ENCODE results near the gene DHRS1. TPM values are rescaled to one million over a fixed set of nuclear protein-coding genes. Genes with fewer than 3 reads are reported as not detected.
A peak's percentile ranks its signal among the peaks of the same experiment; 100 is the strongest.

The DHRS1 gene
- total RNA-seq, 4 donors from 2014 or later = 8.2 to 33.0 (median 17.7) TPM

DNA sequence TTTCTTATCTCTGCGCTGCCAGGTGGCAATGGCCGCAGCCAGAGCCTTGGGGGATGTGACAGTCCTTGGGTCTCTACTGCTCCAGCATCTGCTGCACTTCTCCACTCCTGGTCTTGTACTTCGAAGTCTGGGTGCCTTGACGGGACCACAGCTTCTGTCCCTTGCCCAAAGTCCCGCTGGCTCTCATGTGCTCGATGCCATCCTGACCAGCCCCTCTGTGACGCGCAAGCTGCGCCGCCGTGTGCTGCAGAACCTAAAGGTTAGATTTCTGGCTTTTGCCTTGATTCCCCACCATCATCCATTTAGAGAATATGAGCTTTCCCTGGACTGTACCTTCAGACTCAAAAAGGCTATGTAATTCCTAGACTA is 4.4 kb upstream of the DHRS1 start:
- H3K27me3 ChIP-seq = no peaks in the 10 kb centered on the region
- TF ChIP-seq EP300 (IDR thresholded peaks at IDR 0.05) = no peak
- TF ChIP-seq, protein P1, sequence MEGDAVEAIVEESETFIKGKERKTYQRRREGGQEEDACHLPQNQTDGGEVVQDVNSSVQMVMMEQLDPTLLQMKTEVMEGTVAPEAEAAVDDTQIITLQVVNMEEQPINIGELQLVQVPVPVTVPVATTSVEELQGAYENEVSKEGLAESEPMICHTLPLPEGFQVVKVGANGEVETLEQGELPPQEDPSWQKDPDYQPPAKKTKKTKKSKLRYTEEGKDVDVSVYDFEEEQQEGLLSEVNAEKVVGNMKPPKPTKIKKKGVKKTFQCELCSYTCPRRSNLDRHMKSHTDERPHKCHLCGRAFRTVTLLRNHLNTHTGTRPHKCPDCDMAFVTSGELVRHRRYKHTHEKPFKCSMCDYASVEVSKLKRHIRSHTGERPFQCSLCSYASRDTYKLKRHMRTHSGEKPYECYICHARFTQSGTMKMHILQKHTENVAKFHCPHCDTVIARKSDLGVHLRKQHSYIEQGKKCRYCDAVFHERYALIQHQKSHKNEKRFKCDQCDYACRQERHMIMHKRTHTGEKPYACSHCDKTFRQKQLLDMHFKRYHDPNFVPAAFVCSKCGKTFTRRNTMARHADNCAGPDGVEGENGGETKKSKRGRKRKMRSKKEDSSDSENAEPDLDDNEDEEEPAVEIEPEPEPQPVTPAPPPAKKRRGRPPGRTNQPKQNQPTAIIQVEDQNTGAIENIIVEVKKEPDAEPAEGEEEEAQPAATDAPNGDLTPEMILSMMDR (IDR thresholded peaks at IDR 0.05) = no peak
- no peak for TF ChIP-seq POLR2A (IDR thresholded peaks at IDR 0.05)
- TF ChIP-seq POLR2AphosphoS5 (IDR thresholded peaks at IDR 0.05) = no peak
- no peaks in the 10 kb centered on the region for H3K9me3 ChIP-seq
- peaks cover 4 to 40% (median 8%) of the 10 kb centered on the region in 3 donors for H3K4me1 ChIP-seq
- H3K27ac ChIP-seq = no peak overlapping the region
- no peak overlapping the region for H3K4me3 ChIP-seq
- 92 to 96% methylated on average over 7 to 9 of the region's 11 CpGs for WGBS, 2 donors (ENCODE audit: low coverage in 1 of 2)
- no peak for ATAC-seq
- peaks cover 0 to 68% of the 10 kb centered on the region in 2 donors for H3K36me3 ChIP-seq

DNA sequence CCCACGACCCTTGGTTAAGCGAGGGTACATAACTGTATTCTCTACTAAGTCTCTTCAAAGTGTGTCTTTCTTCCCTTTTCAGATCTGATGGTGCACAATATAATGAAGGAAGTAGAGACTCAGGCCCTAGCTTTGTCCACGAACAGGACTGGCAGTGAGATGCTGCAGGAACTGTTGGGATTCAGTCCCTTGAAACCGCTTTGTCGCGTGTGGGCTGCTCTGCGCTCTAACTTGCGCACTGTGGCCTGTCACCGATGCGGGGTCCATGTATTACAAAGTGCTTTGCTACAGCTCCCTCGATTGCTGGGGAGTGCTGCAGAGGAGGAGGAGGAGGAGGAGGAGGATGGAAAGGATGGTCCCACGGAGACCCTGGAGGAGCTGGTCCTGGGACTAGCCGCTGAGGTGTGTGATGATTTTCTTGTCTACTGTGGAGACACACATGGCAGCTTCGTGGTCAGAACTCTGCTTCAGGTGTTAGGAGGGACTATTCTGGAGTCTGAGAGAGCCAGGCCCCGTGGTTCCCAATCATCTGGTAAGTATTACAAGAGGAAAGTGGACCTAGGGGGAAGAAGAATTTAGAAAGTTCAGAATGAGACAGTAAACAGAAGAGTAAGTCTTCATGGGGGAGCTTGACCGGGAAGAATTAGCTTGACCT is 873 bp upstream of the DHRS1 start:
- Histone ChIP-seq H3K9me3 (no peaks in the 10 kb centered on the region), H3K4me1 (peaks cover 4 to 51% (median 10%) of the 10 kb centered on the region in 3 donors), H3K27ac (peak overlapping the region; percentile 39 to 83 (median 79)), H3K27me3 (no peaks in the 10 kb centered on the region), H3K4me3 (peak overlapping the region; percentile 69 to 81), H3K36me3 (peaks cover 0 to 52% of the 10 kb centered on the region in 2 donors)
- 27 to 57% methylated on average over 5 to 11 of the region's 16 CpGs for WGBS, 2 donors (ENCODE audit: low coverage in 1 of 2)
- no peak for ATAC-seq
- TF ChIP-seq, protein P1 (IDR thresholded peaks at IDR 0.05) = no peak
- TF ChIP-seq POLR2AphosphoS5 (IDR thresholded peaks at IDR 0.05) (no peak), EP300 (IDR thresholded peaks at IDR 0.05) (no peak), POLR2A (IDR thresholded peaks at IDR 0.05) (no peak)

DNA sequence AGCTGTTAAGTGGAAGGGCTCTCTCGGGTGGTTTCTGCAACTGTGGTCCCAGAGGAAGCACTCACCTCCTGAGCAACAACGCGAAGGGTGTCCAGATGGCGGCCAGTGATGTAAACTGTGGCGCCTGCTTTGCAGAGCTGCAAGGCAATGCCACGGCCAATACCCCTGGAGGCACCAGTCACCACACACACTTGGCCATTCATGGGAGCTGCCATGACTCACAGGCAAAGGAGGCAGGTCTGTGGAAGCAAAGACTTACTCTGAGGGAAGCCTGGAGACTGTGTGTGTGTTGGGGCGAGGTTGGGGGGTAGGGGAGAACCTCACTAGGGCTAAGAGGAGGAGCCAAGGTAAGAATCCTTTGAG is 707 bp downstream of the DHRS1 start:
- Histone ChIP-seq H3K27me3 (no peaks in the 10 kb centered on the region), H3K9me3 (no peaks in the 10 kb centered on the region), H3K36me3 (peaks cover 0 to 49% of the 10 kb centered on the region in 2 donors), H3K27ac (peak overlapping the region in 3 of 4 donors; percentile 76 to 83 (median 82)), H3K4me3 (peak overlapping the region; percentile 69 to 81), H3K4me1 (peaks cover 4 to 51% (median 10%) of the 10 kb centered on the region in 3 donors)
- TF ChIP-seq, protein P1 (IDR thresholded peaks at IDR 0.05) = no peak
- no peak for TF ChIP-seq POLR2AphosphoS5 (IDR thresholded peaks at IDR 0.05)
- TF ChIP-seq POLR2A (IDR thresholded peaks at IDR 0.05) = no peak
- no peak for TF ChIP-seq EP300 (IDR thresholded peaks at IDR 0.05)
- peak; percentile 14 for ATAC-seq
- 23% methylated on average over 2 of the region's 7 CpGs; no CpG with 5 or more reads in 1 of the 2 donors for WGBS, 2 donors (ENCODE audit: low coverage in 1 of 2)

DNA sequence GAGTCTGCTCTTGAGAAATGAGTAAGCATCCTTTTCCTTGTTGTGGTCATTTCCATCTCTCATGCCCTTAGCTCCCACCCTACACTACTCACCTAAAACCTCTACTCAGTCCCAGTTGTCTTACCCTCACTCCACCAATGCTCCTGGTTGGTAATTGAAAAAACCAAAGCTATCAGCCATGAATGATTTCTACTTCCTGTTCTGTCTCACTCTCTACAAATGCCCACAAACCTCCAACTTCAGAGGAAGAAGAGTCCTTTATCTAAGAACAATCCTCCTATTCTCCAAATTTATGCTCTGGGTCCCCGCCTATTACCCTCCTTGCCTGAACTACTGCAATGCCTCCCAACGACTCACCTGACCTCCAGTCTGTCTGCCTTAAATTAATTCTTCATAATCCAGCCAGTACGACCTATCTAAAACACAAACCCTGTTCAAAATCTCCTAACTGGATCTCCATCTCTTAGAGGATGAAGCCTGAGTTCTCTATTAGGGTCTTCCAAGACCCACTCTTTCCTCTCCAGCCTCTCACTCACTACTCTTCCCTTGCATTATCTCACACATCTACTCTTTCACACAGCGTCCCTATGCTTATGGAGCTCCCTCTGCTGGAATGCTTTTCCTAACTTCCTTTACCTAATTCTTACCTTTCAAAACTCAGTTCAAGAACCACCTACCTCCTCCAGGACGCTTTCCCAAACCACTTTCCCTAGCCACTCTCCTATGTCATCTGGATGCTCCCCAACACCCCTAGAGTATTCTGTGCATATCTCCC is 2.2 kb downstream of the DHRS1 start:
- Histone ChIP-seq H3K27me3 (no peaks in the 10 kb centered on the region), H3K9me3 (no peaks in the 10 kb centered on the region), H3K4me1 (peaks cover 4 to 51% (median 10%) of the 10 kb centered on the region in 3 donors), H3K36me3 (peaks cover 0 to 43% of the 10 kb centered on the region in 2 donors), H3K27ac (peak overlapping the region in 1 of 4 donors; percentile 13), H3K4me3 (no peak overlapping the region)
- WGBS, 2 donors (ENCODE audit: low coverage in 1 of 2) = 41 to 51% methylated on average over 5 of the region's 5 CpGs
- TF ChIP-seq POLR2AphosphoS5 (IDR thresholded peaks at IDR 0.05) = no peak
- TF ChIP-seq, protein P1 (IDR thresholded peaks at IDR 0.05) = peak in 1 of 4 experiments; percentile 17
- ATAC-seq = no peak
